Left colon (tissue), 2 donors: ENCODE results near the gene EEF1A1. TPM values are rescaled to one million over a fixed set of nuclear protein-coding genes. Genes with fewer than 3 reads are reported as not detected.
"Not testable (repeated sequence)": the region's sequence is repeated elsewhere in the genome, so short reads cannot be mapped to it uniquely, and the experiment has no call there.

Source experiments
- ATAC-seq: fragments of 200-7000 bp; cut with Tn5 transposase; one replicate; pipeline ENCODE4 v1.9.1; 2020; ENCODE audit warnings: mild to moderate bottlenecking, moderate library complexity
- DNase-seq, 2 donors: peaks; one replicate each; pipeline ENCODE4 v3.0.0-alpha.2; 2020
- intact Hi-C, 2 donors: fragments of 100-400 bp; cut with DNase I in 1 of 2; cut with micrococcal nuclease in 1 of 2; formaldehyde crosslinking; loops; one replicate each; pipeline versions ENCODE4 v1.11.2 to v1.14.0; 2022; cut with DNase I, micrococcal nuclease
- long read RNA-seq: library from polyadenylated mRNA; unstranded; transcript quantifications from one replicate; pipeline ENCODE4 v2.0.0, GENCODE V29; 2021
- total RNA-seq, 2 donors: library from RNA; stranded (reverse); fragmentation: NEBNext Ultra II Directional; extraction: Animal tissue kit (Norgen Biotek cat#: 25700); gene quantifications; one replicate each; pipeline ENCODE4 v1.2.1, GENCODE V29; 2021
- donor health status: DM: no; HTN: no; CAD: no.
- donor health status: DM: yes; HTN: yes; CAD: no.

The EEF1A1 gene
- 1,000 to 10,000 TPM; 6,801 to 8,079 TPM for total RNA-seq
- long read RNA-seq, full-length matches to known transcripts: 1,129 of 1,575 reads
- long read RNA-seq, partial matches to known transcripts: 427 of 1,575 reads
- long read RNA-seq, other reads (novel, unspliced or antisense): 19 of 1,575 reads

DNA sequence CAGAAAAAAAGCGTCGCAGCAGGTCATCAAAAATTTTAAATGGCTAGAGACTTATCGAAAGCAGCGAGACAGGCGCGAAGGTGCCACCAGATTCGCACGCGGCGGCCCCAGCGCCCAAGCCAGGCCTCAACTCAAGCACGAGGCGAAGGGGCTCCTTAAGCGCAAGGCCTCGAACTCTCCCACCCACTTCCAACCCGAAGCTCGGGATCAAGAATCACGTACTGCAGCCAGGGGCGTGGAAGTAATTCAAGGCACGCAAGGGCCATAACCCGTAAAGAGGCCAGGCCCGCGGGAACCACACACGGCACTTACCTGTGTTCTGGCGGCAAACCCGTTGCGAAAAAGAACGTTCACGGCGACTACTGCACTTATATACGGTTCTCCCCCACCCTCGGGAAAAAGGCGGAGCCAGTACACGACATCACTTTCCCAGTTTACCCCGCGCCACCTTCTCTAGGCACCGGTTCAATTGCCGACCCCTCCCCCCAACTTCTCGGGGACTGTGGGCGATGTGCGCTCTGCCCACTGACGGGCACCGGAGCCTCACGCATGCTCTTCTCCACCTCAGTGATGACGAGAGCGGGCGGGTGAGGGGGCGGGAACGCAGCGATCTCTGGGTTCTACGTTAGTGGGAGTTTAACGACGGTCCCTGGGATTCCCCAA lies at the start of gene EEF1A1:
TSS of gene EEF1A1 (minus strand) at position 345 of the 663 bp plus-strand sequence. CDS start 1,006 bp downstream, outside the sequence.
- DNase-seq (peak; percentile 99 to 100), ATAC-seq (peak; percentile 79)
- intact Hi-C loops: no loop called here

DNA sequence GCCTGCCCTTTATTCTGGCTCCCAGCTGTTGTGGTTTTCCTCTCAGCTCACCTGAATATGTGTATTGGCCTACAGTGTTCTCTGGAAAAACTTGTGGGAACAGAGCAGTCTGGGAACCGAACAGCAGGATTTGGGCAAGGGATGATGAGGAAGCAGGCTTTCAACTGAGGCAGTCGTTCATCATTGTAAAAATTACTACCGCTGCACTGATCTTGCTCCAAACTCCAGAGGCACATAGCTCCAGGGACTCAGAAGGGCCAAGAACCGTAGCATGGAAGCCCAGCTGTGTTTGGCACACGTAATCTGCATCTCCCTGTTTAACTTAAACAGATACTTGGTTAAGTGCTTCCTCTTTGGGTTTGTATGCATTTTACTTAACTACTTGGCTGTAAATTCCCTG lies 48.3 kb upstream of the EEF1A1 start:
- intact Hi-C loops: no loop called here
- ATAC-seq: no peak
- no peak for DNase-seq

- intact Hi-C loops: no loop called here
- DNase-seq (peak; percentile 81 to 92), ATAC-seq (peak; percentile 100)
Observed at GRCh38 chr6:73566954-73567591, 46.2 kb upstream of the EEF1A1 start.

GRCh38 chr6:73566486-73566871 lies 45.6 kb upstream of the EEF1A1 start:
- DNase-seq, intact Hi-C loops, ATAC-seq: not testable (repeated sequence)

GRCh38 chr6:73565767-73566485 lies 45.1 kb upstream of the EEF1A1 start:
- no peak for ATAC-seq
- intact Hi-C loops: no loop called here
- no peak for DNase-seq

DNA sequence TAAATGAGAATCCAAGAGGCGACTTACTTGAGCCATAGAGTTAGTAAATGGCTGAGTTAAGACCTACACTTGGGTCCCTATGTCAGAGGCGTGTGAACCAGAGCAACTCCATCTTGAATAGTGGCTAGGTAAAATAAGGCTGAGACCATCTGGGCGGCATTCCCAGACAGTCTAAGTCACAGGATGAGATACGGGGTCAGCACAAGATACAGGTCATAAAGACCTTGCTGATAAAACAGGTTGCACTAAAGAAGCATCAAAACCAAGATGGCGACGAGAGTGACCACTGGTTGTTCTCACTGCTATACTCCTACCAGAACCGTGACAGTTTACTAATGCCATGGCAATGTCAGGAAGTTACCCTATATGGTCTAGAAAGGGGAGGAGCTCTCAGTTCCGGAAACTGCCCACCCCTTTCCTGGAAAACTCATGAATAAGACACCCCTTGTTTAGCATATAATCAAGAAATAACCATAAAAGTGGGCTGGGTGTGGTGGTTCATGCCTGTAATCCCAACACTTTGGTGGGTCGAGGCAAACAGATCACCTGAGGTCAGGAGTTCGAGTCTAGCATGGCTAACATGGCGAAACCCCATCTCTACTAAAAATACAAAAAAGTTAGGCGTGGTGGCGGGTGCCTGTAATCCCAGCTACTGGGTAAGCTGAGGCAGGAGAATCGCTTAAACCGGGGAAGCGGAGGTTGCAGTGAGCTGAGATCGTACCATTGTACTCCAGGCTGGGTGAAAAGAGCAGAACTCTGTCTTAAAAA lies 43.9 kb upstream of the EEF1A1 start:
- intact Hi-C loops: no loop called here

GRCh38 chr6:73562558-73562957 lies 41.7 kb upstream of the EEF1A1 start:
- ATAC-seq (no peak), DNase-seq (no peak)
- intact Hi-C loops: no loop called here

More for the DNA sequence above, 43.9 kb upstream of the EEF1A1 start:
- no peak for ATAC-seq
- DNase-seq: no peak

- no peak for ATAC-seq
- DNase-seq: no peak
- intact Hi-C loops: no loop called here
Observed at GRCh38 chr6:73560853-73561407, 40.1 kb upstream of the EEF1A1 start.

- intact Hi-C loops: no loop called here
- ATAC-seq (no peak), DNase-seq (no peak)
Observed at GRCh38 chr6:73560182-73560732, 39.4 kb upstream of the EEF1A1 start.

DNA sequence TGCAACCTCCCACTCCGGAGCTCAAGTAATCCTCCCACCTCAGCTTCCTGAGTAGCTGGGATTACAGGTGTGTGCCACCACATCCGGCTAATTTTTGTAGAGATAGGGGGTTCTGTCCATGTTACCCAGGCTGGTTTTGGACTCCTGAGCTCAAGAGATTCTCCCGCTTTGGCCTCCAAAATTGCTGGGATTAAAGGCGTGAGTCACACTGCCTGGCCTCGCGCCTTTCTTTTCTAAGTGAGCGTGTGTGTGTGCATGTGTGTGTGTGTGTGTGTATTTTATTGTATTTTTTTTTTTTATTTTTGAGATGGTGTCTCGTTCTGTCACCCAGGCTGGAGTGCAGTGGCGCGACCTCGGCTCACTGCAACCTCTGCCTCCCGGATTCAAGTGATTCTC lies 38.6 kb upstream of the EEF1A1 start:
- ATAC-seq, intact Hi-C loops, DNase-seq: not testable (repeated sequence)

GRCh38 chr6:73558624-73559398 lies 38.0 kb upstream of the EEF1A1 start:
- intact Hi-C loops: no loop called here
- DNase-seq: no peak
- ATAC-seq: no peak

- intact Hi-C loops: no loop called here
- DNase-seq (no peak), ATAC-seq (no peak)
Observed at GRCh38 chr6:73556836-73557235, 36.0 kb upstream of the EEF1A1 start.

GRCh38 chr6:73555380-73555949 lies 34.6 kb upstream of the EEF1A1 start:
- not testable (repeated sequence) for ATAC-seq

GRCh38 chr6:73551115-73551514 lies 30.3 kb upstream of the EEF1A1 start:
- DNase-seq, intact Hi-C loops, ATAC-seq: not testable (repeated sequence)

More at GRCh38 chr6:73555380-73555949, 34.6 kb upstream of the EEF1A1 start:
- DNase-seq, intact Hi-C loops: not testable (repeated sequence)

DNA sequence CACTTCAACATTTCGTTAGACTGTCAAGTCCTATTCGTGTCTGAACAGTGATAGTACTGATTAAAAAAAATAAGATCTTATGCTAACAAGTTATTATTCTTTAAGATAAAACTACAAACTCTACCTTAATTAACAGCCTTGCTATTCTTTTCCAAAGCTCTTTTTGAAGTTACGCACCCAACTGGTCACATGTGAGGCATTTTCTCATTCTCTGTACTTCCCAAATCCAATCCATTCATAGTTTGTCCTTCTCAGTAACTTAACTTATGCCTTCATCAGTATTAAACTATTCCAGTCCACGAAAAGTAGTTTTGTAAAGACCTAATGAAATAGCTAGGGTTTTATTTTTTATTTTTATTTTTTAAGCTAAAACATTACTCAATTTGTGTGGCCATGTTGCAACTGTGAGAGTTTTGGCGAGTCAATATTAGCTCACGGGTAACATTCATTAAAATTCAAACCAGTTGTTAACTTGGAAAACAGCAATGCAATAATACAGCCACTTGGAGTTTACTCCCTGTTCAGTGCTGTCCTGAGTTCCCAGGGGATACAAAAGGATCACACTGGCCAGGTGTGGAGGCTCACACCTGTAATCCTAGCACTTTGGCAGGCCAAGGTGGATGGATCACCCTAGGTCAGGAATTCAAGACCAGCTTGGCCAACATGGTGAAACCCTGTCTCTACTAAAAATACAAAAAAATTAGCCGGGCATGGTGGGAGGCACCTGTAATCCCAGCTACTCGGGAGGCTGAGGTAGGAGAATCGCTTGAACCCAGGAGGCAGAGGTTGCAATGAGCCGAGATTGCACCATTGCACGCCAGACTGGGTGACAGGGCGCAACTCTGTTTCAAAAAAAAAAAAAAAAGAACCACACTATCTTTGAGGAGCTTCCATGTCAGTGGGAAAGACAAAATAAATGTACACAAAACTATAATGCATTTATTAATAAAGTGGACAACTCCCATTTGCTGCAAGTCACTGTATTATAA lies 27.9 kb upstream of the EEF1A1 start:
- ATAC-seq: no peak
- intact Hi-C loops: no loop called here
- DNase-seq: no peak

DNA sequence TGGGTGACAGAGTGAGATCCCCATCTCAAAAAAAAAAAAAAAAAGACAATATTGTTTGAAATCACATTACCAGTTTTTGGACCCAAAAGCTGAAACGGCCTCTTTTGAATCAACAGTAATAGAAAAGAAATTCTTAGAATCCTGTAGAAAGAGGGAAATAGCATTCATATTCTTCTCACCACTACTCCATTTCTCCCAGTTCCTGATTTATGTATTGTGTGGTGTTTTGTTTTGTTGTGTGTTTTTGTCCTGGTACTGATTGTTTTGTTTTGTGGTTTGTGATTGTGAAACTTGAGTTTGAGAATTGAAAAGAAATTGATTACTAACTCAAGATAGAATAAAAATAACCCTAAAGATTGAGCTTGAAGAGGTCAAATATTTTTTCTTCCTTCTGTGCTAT lies 26.2 kb upstream of the EEF1A1 start:
- DNase-seq (no peak), ATAC-seq (no peak)
- intact Hi-C loops: no loop called here
